H1 (cell line): ENCODE data around the gene POLR3H. TPM values are rescaled to one million over a fixed set of nuclear protein-coding genes. Genes with fewer than 3 reads are reported as not detected.
"Not testable (repeated sequence)": the region's sequence is repeated elsewhere in the genome, so short reads cannot be mapped to it uniquely, and the experiment has no call there.

Experiments used
- CTCF ChIA-PET: fragments of 300-600 bp; sonication (Branson Sonifier 250); formaldehyde crosslinking; loops from one replicate; lab custom pipeline; 2021; ENCODE audit not compliant: partially characterized antibody; lab: Charles Lee
- POLR2A ChIA-PET: fragments of 300-600 bp; sonication (Branson Sonifier 250); formaldehyde crosslinking; loops from one replicate; lab custom pipeline; 2021; ENCODE audit warnings: inconsistent platforms; ENCODE audit not compliant: partially characterized antibody; lab: Charles Lee
- DNase-seq, 2 experiments: peaks; one replicate each; pipeline versions ENCODE4 v3.0.0 to v3.0.0-alpha.2; 2010 to 2022; ENCODE audit warnings: low spot score in 2 of 2, low read depth in 1 of 2, mixed read lengths in 1 of 2
- FAIRE-seq: peaks from 2 replicates; lab custom pipeline; 2011; peaks lifted over from hg19 to GRCh38; lab: Jason Lieb, UNC
- H2AFZ ChIP-seq: 2 replicates; pipeline ENCODE4 v1.8.1; 2012; ENCODE audit warnings: low read length, inconsistent platforms
- H2AK5ac ChIP-seq: 2 replicates; pipeline ENCODE4 v1.6.1; 2013; ENCODE audit warnings: low read depth, low read length
- H2BK120ac ChIP-seq: replicated peaks from 2 replicates; pipeline ENCODE3; 2013; ENCODE audit warnings: low read depth, low read length, inconsistent platforms
- H2BK12ac ChIP-seq: 2 replicates; pipeline ENCODE4 v1.6.1; 2013; ENCODE audit warnings: low read depth, low read length
- H2BK15ac ChIP-seq: 2 replicates; pipeline ENCODE4 v1.6.1; 2013; ENCODE audit warnings: low read length
- H2BK20ac ChIP-seq: 2 replicates; pipeline ENCODE4 v1.6.1; 2013; ENCODE audit warnings: low read length
- H2BK5ac ChIP-seq: 2 replicates; pipeline ENCODE4 v1.6.1; 2013; ENCODE audit warnings: low read depth, low read length
- H3K14ac ChIP-seq: 2 replicates; pipeline ENCODE4 v1.6.1; 2013; ENCODE audit warnings: inconsistent platforms; ENCODE audit not compliant: insufficient read length
- H3K18ac ChIP-seq: 2 replicates; pipeline ENCODE4 v1.6.1; 2013; ENCODE audit warnings: low read length; ENCODE audit errors: extremely low read depth
- H3K23ac ChIP-seq: 2 replicates; pipeline ENCODE4 v1.6.1; 2013; ENCODE audit warnings: inconsistent platforms; ENCODE audit not compliant: insufficient read length
- H3K23me2 ChIP-seq: 2 replicates; pipeline ENCODE4 v1.6.1; 2013; ENCODE audit warnings: low read depth, low read length
- H3K27ac ChIP-seq: 2 replicates; pipeline ENCODE4 v1.6.1; 2011; ENCODE audit warnings: low read depth, low read length, inconsistent platforms
- H3K27me3 ChIP-seq, 4 experiments: replicated peaks in 1 of 4; 1 replicate in 1 of 4; 2 replicates in 3 of 4; pipeline versions ENCODE4 v1.6.1 to v1.8.1; 2011 to 2013; ENCODE audit warnings: low read length in 3 of 4, mild to moderate bottlenecking in 3 of 4, inconsistent platforms in 2 of 4, mixed read lengths in 2 of 4, moderate library complexity in 1 of 4; ENCODE audit not compliant: control insufficient read depth in 3 of 4, insufficient read depth in 3 of 4; ENCODE audit errors: extremely low read depth in 1 of 4
- H3K36me3 ChIP-seq, 4 experiments: 2 replicates each; pipeline versions ENCODE4 v1.6.1 to v1.8.1; 2011 to 2013; ENCODE audit warnings: mild to moderate bottlenecking in 4 of 4, low read length in 3 of 4, moderate library complexity in 2 of 4, control low read depth in 1 of 4, inconsistent platforms in 1 of 4; ENCODE audit not compliant: insufficient read depth in 4 of 4, control insufficient read depth in 2 of 4
- H3K4ac ChIP-seq: replicated peaks from 2 replicates; pipeline ENCODE3; 2013; ENCODE audit warnings: low read length, low read depth, mixed read lengths, inconsistent platforms; ENCODE audit not compliant: insufficient read length
- H3K4me1 ChIP-seq, 4 experiments: replicated peaks in 1 of 4; 1 replicate in 1 of 4; 2 replicates in 3 of 4; pipeline versions ENCODE4 v1.6.1 to v1.8.1; 2011 to 2013; ENCODE audit warnings: low read length in 3 of 4, inconsistent platforms in 2 of 4, mixed read lengths in 1 of 4; ENCODE audit not compliant: insufficient read depth in 4 of 4, control insufficient read depth in 3 of 4
- H3K4me2 ChIP-seq, 2 experiments: 2 replicates each; pipeline versions ENCODE4 v1.6.1 to v1.8.1; 2011 to 2013; ENCODE audit warnings: low read depth in 2 of 2, low read length in 2 of 2, control low read depth in 1 of 2, inconsistent platforms in 1 of 2, mild to moderate bottlenecking in 1 of 2; ENCODE audit not compliant: insufficient read depth in 1 of 2
- H3K4me3 ChIP-seq, 4 experiments: fragments of 200-600, 300-600 bp in 1 of 4; sonication (generic), shearing (Covaris generic), sonication (Bioruptor Twin) in 1 of 4; 2 replicates each; pipeline versions ENCODE4 v1.5.1 to v1.8.1; 2011 to 2016; ENCODE audit warnings: low read length in 4 of 4, low read depth in 3 of 4, control low read depth in 2 of 4, inconsistent platforms in 2 of 4, mild to moderate bottlenecking in 2 of 4, mixed read lengths in 1 of 4, moderate library complexity in 1 of 4; ENCODE audit not compliant: insufficient read depth in 2 of 4; ENCODE audit errors: extremely low read depth in 1 of 4
- H3K56ac ChIP-seq: replicated peaks from 2 replicates; pipeline ENCODE3; 2013; ENCODE audit warnings: low read depth, mild to moderate bottlenecking, mixed read lengths, low read length, inconsistent platforms; ENCODE audit not compliant: insufficient read length
- H3K79me1 ChIP-seq: 2 replicates; pipeline ENCODE4 v1.6.1; 2013; ENCODE audit warnings: low read depth, low read length, control low read depth
- H3K79me2 ChIP-seq, 2 experiments: 2 replicates each; pipeline versions ENCODE4 v1.6.1 to v1.8.1; 2012 to 2013; ENCODE audit warnings: low read length in 2 of 2, mild to moderate bottlenecking in 2 of 2, inconsistent platforms in 1 of 2; ENCODE audit not compliant: insufficient read depth in 2 of 2, control insufficient read depth in 1 of 2
- H3K9ac ChIP-seq, 4 experiments: replicated peaks in 1 of 4; 1 replicate in 1 of 4; 2 replicates in 3 of 4; pipeline versions ENCODE4 v1.6.1 to v1.8.1; 2011 to 2013; ENCODE audit warnings: low read depth in 3 of 4, low read length in 3 of 4, control low read depth in 2 of 4, mild to moderate bottlenecking in 2 of 4, moderate library complexity in 2 of 4, inconsistent platforms in 1 of 4; ENCODE audit errors: extremely low read depth in 1 of 4
- H3K9me3 ChIP-seq, 2 experiments: 2 replicates each; pipeline versions ENCODE4 v1.6.1 to v1.8.1; 2012 to 2013; ENCODE audit warnings: mild to moderate bottlenecking in 2 of 2, moderate library complexity in 2 of 2, control low read depth in 1 of 2, inconsistent platforms in 1 of 2, low read depth in 1 of 2, low read length in 1 of 2, mixed read lengths in 1 of 2; ENCODE audit not compliant: insufficient read depth in 2 of 2
- H4K20me1 ChIP-seq, 2 experiments: replicated peaks in 1 of 2; 2 replicates each; pipeline versions ENCODE3 to v1.8.1; 2011 to 2013; ENCODE audit warnings: inconsistent platforms in 2 of 2, low read length in 2 of 2, mild to moderate bottlenecking in 1 of 2; ENCODE audit not compliant: insufficient read depth in 2 of 2, control insufficient read depth in 1 of 2
- H4K5ac ChIP-seq: 2 replicates; pipeline ENCODE4 v1.6.1; 2013; ENCODE audit warnings: low read length, low read depth, mixed read lengths, inconsistent platforms; ENCODE audit not compliant: insufficient read length
- H4K8ac ChIP-seq: 2 replicates; pipeline ENCODE4 v1.8.0; 2013; ENCODE audit warnings: mild to moderate bottlenecking, moderate library complexity, low read length, inconsistent platforms; ENCODE audit not compliant: insufficient read depth; ENCODE audit errors: extremely low read depth
- H4K91ac ChIP-seq: replicated peaks from 2 replicates; pipeline ENCODE3; 2013; ENCODE audit warnings: low read length, mixed read lengths, inconsistent platforms; ENCODE audit not compliant: insufficient read length
- WGBS, 2 experiments: shearing (Covaris generic) in 1 of 2; methylation state at CpG; one replicate each; pipeline versions ENCODE4 v1.1.6 to v1.1.7; 2013 to 2015; ENCODE audit warnings: low lambda C conversion rate in 2 of 2, mixed read lengths in 2 of 2, inconsistent platforms in 1 of 2, low coverage in 1 of 2, missing lambda C conversion rate in 1 of 2; ENCODE audit not compliant: insufficient replicate concordance in 2 of 2, insufficient coverage in 1 of 2, insufficient read length in 1 of 2; ENCODE audit errors: extremely low coverage in 1 of 2, missing lambda C conversion rate in 1 of 2; 5-methylcytosine and 5-hydroxymethylcytosine counted together
- polyA plus RNA-seq, 7 experiments: library from polyadenylated mRNA; depleted of rRNA in 3 of 7; stranded (reverse) in 5 of 7; unstranded in 2 of 7; fragments of >200 nt in 5 of 7; fragments of 200-250 nt in 2 of 7; gene quantifications; 1 replicate in 5 of 7; 2 replicates in 1 of 7; 4 replicates in 1 of 7; pipeline versions ENCODE4 v1.2.1 to v1.2.3, GENCODE V29; 2011 to 2013; ENCODE audit warnings: missing spikeins in 2 of 7, mixed read lengths in 2 of 7
- total RNA-seq: library from RNA; stranded (reverse); fragmentation: NEBNext Ultra II Directional; extraction: Animal tissue kit (Norgen Biotek cat#: 25700); gene quantifications from 2 replicates; pipeline ENCODE4 v1.2.1, GENCODE V29; 2021

POLR3H gene
- total and polyA plus RNA-seq, 2 of the 8 experiments (the other 6 are each of a cell fraction or from before 2014, with no cell fraction given): 29.7 to 39.2 TPM

DNA sequence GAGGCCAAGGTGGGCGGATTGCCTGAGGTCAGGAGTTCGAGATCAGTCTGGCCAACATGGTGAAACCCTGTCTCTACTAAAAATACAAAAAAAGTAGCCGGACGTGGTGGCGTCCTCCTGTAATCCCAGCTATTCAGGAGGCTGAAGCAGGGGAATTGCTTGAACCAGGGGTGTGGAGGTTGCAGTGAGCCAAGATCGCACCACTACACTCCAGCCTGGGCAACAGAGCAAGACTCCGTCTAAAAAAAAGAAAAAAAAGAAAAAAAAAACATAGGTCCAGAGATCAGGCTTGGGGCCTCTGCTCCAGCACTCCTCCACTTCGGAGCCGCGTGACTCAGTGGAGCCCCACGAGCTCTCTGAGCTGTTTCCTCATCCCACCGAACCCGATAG lies 14.0 kb upstream of the POLR3H start:
- FAIRE-seq: not testable (repeated sequence)
- WGBS, 2 experiments: 92% methylated on average over 13 of the region's 13 CpGs; no CpG with 5 or more reads in 1 of the 2 experiments
- CTCF ChIA-PET: interaction anchor here (1.1 to 16.1 kb wide), 11 partner anchors 10 to 155 kb away, joined by 3 to 169 read pairs (median 5); partner anchors contain the start of gene POLR3H

More for the DNA sequence above, 14.0 kb upstream of the POLR3H start:
- not testable (repeated sequence) for H4K20me1 ChIP-seq, H2BK12ac ChIP-seq, H2AK5ac ChIP-seq, H2AFZ ChIP-seq, H3K23ac ChIP-seq, H3K23me2 ChIP-seq, H3K9ac ChIP-seq, H3K79me2 ChIP-seq, H3K27me3 ChIP-seq, H3K4ac ChIP-seq, H3K36me3 ChIP-seq, H4K8ac ChIP-seq, H3K4me3 ChIP-seq, H3K14ac ChIP-seq, H3K79me1 ChIP-seq, H2BK5ac ChIP-seq, DNase-seq, H4K91ac ChIP-seq, H3K27ac ChIP-seq, H3K4me2 ChIP-seq, H2BK20ac ChIP-seq, H2BK120ac ChIP-seq, H3K9me3 ChIP-seq, H3K56ac ChIP-seq, H4K5ac ChIP-seq, H2BK15ac ChIP-seq, H3K18ac ChIP-seq
- peaks cover 4 to 34% (median 23%) of the 10 kb centered on the region in 4 experiments for H3K4me1 ChIP-seq
- POLR2A ChIA-PET: interaction anchor here (0.6 to 2.3 kb wide), 5 partner anchors 12 to 135 kb away, joined by 3 to 7 read pairs (median 5); partner anchors contain the start of gene PMM1
